ENCODE measurements around the gene OR6N1. TPM values are rescaled to one million over a fixed set of nuclear protein-coding genes. Genes with fewer than 3 reads are reported as not detected.

Gene OR6N1
- polyA plus RNA-seq, 1 of the 3 experiments (the other 2 are of a cell fraction), result not detected

GRCh38 chr1:158806916-158807536 lies 35.0 kb upstream of the OR6N1 start:
- no peaks in the 10 kb centered on the region for H4K20me1 ChIP-seq (ENCODE audit: insufficient read depth)
- H3K27ac ChIP-seq (ENCODE audit: low read depth in 2 of 2, low read length in 1 of 2), result no peak overlapping the region
- no peaks in the 10 kb centered on the region for H3K27me3 ChIP-seq (ENCODE audit: insufficient read depth)
- no peak for DNase-seq
- H3K36me3 ChIP-seq (replicated peaks in 1 of 2; ENCODE audit: control insufficient read depth in 1 of 2, insufficient read depth in 2 of 2, low read length in 1 of 2), result no peaks in the 10 kb centered on the region
- H3K4me3 ChIP-seq (ENCODE audit: low read depth in 2 of 2, low read length in 1 of 2), result no peak overlapping the region
- no peaks in the 10 kb centered on the region for H3K9me3 ChIP-seq
- no peaks in the 10 kb centered on the region for H3F3A ChIP-seq (replicated peaks; ENCODE audit: insufficient read depth)
- no peaks in the 10 kb centered on the region for H3K9me2 ChIP-seq
- no peaks in the 10 kb centered on the region for H3K4me1 ChIP-seq (ENCODE audit: control insufficient read depth in 1 of 2, insufficient read depth in 2 of 2, low read depth in 1 of 2, low read length in 1 of 2)
- no peak overlapping the region for H3K9ac ChIP-seq
- CTCF ChIA-PET, result interaction anchor here (0.8 kb wide), 1 partner anchor 603 kb away, joined by 3 read pairs; no protein-coding TSS in a partner anchor
- 2% methylated on average over 6 of the region's 6 CpGs for WGBS (ENCODE audit: low lambda C conversion rate)
- TF ChIP-seq IRF3 (IDR thresholded peaks at IDR 0.05; ENCODE audit: low read depth, low read length) (no peak), SIN3A (IDR thresholded peaks at IDR 0.05; ENCODE audit: borderline replicate concordance, low read depth, low read length) (no peak), EP300 (IDR thresholded peaks at IDR 0.05; ENCODE audit: borderline replicate concordance in 1 of 2, low read depth in 1 of 2, low read length in 1 of 2) (no peak), MXI1 (IDR thresholded peaks at IDR 0.05; ENCODE audit: low read depth, low read length) (no peak)
- no peaks in the 10 kb centered on the region for H3K79me2 ChIP-seq (ENCODE audit: insufficient read depth)
- POLR2A ChIA-PET, result no interaction called here
- H3K4me2 ChIP-seq, result no peak overlapping the region
- H2AFZ ChIP-seq (ENCODE audit: low read depth), result no peak overlapping the region

GRCh38 chr1:158803678-158804077 lies 31.7 kb upstream of the OR6N1 start:
- H3K79me2 ChIP-seq (ENCODE audit: insufficient read depth), result no peaks in the 10 kb centered on the region
- H3K9me2 ChIP-seq, result no peaks in the 10 kb centered on the region
- no peak overlapping the region for H3K27ac ChIP-seq (ENCODE audit: low read depth in 2 of 2, low read length in 1 of 2)
- no peaks in the 10 kb centered on the region for H3K9me3 ChIP-seq
- no peak overlapping the region for H3K4me3 ChIP-seq (ENCODE audit: low read depth in 2 of 2, low read length in 1 of 2)
- 0% methylated on average over 1 of the region's 1 CpG for WGBS (ENCODE audit: low lambda C conversion rate)
- no peaks in the 10 kb centered on the region for H3F3A ChIP-seq (replicated peaks; ENCODE audit: insufficient read depth)
- H3K4me1 ChIP-seq (ENCODE audit: control insufficient read depth in 1 of 2, insufficient read depth in 2 of 2, low read depth in 1 of 2, low read length in 1 of 2), result no peaks in the 10 kb centered on the region
- no peaks in the 10 kb centered on the region for H3K27me3 ChIP-seq (ENCODE audit: insufficient read depth)
- no peak for DNase-seq
- no peak overlapping the region for H3K9ac ChIP-seq
- POLR2A ChIA-PET, result no interaction called here
- TF ChIP-seq ELF1 (IDR thresholded peaks at IDR 0.05) (no peak), RFX5 (IDR thresholded peaks at IDR 0.05; ENCODE audit: low read length) (no peak), FOXM1 (IDR thresholded peaks at IDR 0.05; ENCODE audit: low read depth) (no peak), FOXJ3 (CRISPR knock-in tag; IDR thresholded peaks at IDR 0.05) (no peak)
- no peak overlapping the region for H3K4me2 ChIP-seq
- no peaks in the 10 kb centered on the region for H3K36me3 ChIP-seq (replicated peaks in 1 of 2; ENCODE audit: control insufficient read depth in 1 of 2, insufficient read depth in 2 of 2, low read length in 1 of 2)
- no peaks in the 10 kb centered on the region for H4K20me1 ChIP-seq (ENCODE audit: insufficient read depth)
- CTCF ChIA-PET, result no interaction called here
- H2AFZ ChIP-seq (ENCODE audit: low read depth), result no peak overlapping the region

- Histone ChIP-seq H3K9ac (no peak overlapping the region), H3K27me3 (ENCODE audit: insufficient read depth) (no peaks in the 10 kb centered on the region), H3K9me3 (no peaks in the 10 kb centered on the region), H3K4me2 (no peak overlapping the region), H3K9me2 (no peaks in the 10 kb centered on the region), H3K4me3 (ENCODE audit: low read depth in 2 of 2, low read length in 1 of 2) (no peak overlapping the region), H3K36me3 (replicated peaks in 1 of 2; ENCODE audit: control insufficient read depth in 1 of 2, insufficient read depth in 2 of 2, low read length in 1 of 2) (no peaks in the 10 kb centered on the region), H3F3A (replicated peaks; ENCODE audit: insufficient read depth) (no peaks in the 10 kb centered on the region), H4K20me1 (ENCODE audit: insufficient read depth) (no peaks in the 10 kb centered on the region), H3K27ac (ENCODE audit: low read depth in 2 of 2, low read length in 1 of 2) (no peak overlapping the region), H3K79me2 (ENCODE audit: insufficient read depth) (no peaks in the 10 kb centered on the region), H3K4me1 (ENCODE audit: control insufficient read depth in 1 of 2, insufficient read depth in 2 of 2, low read depth in 1 of 2, low read length in 1 of 2) (no peaks in the 10 kb centered on the region), H2AFZ (ENCODE audit: low read depth) (no peak overlapping the region)
- ChIA-PET CTCF (no interaction called here), POLR2A (no interaction called here)
- TF ChIP-seq JUND (IDR thresholded peaks at IDR 0.05) (no peak), TAF1 (IDR thresholded peaks at IDR 0.05; ENCODE audit: borderline replicate concordance, low read depth, low read length) (no peak), REST (IDR thresholded peaks at IDR 0.05; ENCODE audit: low read depth, low read length) (no peak), SIN3A (IDR thresholded peaks at IDR 0.05; ENCODE audit: borderline replicate concordance, low read depth, low read length) (no peak), POLR2AphosphoS5 (IDR thresholded peaks at IDR 0.05; ENCODE audit: low read depth, low read length) (no peak), ELF1 (IDR thresholded peaks at IDR 0.05) (no peak)
- no peak for DNase-seq
- 3% methylated on average over 1 of the region's 1 CpG for WGBS (ENCODE audit: low lambda C conversion rate)
These were observed 29.4 kb upstream of the OR6N1 start for GRCh38 chr1:158801396-158801795.

All from SK-N-SH (cell line).